Measurements from ENCODE around the gene SERPINB3.
"Not testable (repeated sequence)": the region's sequence is repeated elsewhere in the genome, so short reads cannot be mapped to it uniquely, and the experiment has no call there.

SERPINB3 gene
- 0 to 0.04 reads per million in 2 donors for total RNA-seq

DNA sequence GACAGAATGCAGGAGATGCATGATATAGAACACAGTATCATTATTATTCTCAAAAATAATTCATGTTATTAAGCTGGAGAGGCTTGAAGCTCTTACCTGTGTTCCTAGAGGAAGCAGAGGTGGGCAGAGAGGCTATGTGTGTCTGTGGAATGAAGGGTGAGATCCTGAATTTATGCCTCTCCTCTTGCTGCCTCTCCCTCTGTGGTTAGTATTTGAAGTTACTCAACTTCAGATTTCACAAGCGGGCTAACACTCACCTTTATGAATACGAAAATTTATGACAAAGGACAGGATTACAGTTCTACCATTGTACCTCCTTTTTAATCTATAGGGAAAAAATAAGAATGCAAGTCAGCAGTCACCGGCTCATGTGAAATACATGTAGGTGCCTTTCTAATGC is at the start of gene SERPINB3:
SERPINB3 (minus strand) TSS at position 144 of the 400 bp plus-strand sequence. CDS start 677 bp downstream, outside the sequence.
- DNase-seq: not testable (repeated sequence)

DNA sequence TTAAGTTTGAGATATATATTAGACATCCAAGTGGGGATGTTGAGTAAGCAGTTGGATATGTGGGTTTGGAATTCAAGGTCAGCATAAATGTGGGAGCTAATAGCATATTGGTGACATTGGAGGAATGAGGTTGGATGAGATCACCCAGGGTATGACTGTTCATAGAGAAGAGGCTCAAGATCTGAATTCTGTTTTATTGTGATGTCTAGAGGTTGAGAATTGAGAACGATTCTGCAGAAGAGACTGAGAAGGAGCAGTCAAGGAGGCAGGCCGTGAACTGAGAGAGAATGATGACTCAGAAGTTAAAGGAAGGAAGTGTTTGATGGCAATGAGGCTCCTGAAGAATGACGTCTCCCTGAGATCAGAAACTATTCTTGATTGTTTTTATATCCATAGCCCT is 47.0 kb upstream of the SERPINB3 start:
- no peak for DNase-seq

DNA sequence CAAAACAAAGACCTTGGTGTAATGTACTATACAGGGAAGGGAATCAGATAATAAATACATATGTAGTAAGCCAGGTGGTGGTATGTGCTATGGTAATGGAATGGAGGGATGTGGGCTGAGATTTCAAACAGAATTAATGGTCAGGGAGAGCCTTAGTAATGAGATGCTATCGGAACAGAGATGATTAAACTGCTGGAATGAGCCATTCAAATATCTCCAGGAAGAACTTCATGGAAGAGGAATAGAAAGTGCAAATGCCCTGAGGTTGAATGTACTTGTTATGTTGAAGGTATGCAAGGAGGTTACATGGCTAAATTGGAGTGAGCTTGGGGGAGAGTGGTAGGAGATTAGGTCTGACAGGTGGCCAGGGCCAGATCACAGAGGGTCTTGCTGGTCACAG is 46.1 kb upstream of the SERPINB3 start:
- DNase-seq: no peak

DNA sequence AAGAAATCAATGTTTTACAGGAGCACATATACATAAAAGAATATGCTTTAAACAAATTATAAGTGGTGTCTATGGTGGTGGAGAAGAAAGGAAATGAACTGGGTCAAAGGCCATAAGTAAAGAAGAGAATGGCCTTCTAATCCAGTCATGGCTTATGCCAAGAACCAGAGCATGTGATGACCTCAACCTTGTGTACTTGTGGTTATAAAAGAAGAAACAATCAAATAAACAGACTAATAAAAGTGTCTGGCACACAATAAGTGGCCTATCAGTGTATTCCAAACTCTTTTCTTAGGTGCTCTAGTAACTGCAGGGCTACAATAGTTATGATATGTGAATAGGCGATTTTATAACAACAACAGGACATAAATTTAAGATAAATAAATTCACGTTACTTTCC is 43.7 kb upstream of the SERPINB3 start:
- no peak for DNase-seq

DNA sequence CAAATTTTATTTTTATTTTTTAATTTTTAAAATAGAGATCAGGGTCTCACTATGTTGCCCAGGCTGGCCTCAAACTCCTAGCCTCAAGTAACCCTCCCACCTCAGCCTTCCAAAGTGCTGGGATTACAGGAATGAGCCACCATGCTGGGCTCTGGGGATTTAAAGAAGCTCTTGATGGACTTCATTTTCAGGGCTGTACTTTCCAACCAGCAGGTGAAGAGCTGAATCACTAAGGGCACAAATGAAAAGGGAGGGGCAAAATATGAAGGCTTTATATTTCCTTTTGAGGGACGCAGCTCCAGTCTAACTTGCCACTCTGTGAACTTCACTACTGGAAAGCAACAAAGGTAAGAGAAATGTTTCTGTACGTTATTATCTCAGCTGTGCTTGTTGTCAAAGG is 41.0 kb upstream of the SERPINB3 start, which contains the start of gene SERPINB11:
SERPINB11 (plus strand) TSS at position 301 of the 400 bp plus-strand sequence. CDS start 7,234 bp downstream, outside the sequence.
- no peak for DNase-seq

DNA sequence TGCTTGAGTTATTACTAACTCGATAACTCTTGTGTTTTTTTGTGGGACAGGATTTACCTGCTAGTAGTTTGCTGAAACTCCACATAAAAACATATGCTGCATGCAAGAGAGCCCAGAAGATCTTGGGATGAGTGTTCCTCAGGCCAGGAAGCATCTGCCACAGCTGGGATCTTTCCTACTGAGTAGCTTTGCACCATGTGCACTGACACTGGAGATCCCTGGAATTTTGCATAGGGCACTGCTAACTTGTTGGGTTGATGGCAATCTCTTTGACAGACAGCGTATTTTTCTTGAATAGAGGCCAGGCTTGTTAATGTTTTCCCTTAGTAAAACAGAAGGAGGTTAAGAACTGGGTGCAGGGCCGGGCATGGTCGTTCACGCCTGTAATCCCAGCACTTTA is 40.3 kb upstream of the SERPINB3 start:
- no peak for DNase-seq

DNA sequence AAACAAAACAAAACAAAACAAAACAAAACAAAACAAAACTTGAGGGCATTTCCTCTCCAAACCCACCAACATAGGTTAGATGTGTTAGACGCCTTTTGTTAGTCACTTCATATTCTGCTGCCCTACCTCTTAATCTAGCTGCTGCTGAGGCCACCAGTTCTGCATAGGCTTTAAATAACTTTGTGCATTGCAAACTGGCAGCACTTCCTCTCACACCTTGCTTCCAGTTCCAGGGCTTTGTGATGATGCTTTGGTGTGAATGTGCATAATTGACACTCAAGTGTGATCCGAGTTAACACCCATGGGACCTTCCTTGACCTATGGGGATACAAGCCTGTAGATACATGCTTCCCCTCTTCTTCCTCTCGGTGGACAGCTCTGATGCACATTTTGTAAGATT is 38.8 kb upstream of the SERPINB3 start:
- no peak for DNase-seq

DNA sequence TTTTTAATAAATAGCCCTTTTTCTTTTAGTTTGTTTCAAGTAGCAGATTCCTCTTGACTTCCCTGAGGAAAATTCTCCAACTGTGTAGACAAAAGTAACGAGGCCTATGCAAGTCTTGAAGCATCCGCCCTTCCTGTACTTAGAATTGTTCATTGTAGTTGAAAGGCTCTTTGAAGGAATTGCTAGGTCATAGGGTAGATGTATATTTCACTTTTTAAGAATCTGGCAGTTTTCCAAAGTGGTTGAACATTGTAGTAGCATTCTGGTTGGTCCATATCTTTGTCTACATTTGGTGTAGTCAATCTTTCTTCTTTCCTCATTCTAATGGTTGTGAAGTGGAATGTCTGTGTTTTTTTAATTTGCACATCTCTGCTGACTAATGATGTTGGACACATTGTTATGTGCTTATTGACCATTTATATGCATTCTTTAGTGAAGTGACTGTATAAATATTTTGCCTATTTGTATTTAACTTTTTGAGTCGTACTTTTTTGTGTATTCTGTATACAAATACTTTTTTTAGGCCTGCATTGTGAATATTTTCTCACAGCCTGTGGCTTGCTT is 35.5 kb upstream of the SERPINB3 start:
- DNase-seq: no peak

DNA sequence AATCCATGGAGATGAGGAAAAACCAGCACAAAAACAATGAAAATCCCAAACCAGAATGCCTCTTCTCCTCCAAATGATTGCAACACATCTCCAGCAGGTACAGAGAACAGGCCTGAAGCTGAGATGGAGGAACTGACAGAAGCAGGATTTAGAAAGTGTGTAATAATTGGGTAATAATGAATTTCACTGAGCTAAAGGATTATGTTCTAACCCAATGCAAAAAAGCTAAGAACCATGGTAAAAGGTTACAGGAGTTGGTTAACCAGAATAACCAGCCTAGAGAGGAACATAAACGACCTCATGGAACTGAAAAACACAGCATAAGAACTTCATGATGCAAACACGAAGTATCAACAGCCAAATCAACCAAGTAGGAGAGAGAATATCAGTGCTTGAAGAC is 27.4 kb upstream of the SERPINB3 start:
- DNase-seq: no peak

DNA sequence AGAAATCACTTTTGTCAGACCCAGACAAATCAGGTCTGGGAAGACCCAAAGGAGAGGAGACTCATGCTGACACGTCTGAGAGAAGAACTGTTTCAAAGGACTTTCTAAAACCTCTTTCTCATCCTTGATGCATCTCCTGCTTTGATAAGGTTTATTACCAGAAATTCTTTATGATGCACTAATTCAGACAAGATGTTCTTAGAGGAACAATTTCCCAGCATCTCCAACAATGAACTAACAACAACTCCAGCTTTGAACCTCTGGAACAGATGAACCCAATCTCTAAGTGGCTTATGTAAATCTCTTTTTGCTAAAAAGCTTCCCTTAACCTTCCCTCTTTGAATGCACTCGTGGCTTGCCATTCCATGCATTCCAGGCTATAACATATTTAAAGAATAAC is 25.2 kb upstream of the SERPINB3 start:
- DNase-seq: no peak

DNA sequence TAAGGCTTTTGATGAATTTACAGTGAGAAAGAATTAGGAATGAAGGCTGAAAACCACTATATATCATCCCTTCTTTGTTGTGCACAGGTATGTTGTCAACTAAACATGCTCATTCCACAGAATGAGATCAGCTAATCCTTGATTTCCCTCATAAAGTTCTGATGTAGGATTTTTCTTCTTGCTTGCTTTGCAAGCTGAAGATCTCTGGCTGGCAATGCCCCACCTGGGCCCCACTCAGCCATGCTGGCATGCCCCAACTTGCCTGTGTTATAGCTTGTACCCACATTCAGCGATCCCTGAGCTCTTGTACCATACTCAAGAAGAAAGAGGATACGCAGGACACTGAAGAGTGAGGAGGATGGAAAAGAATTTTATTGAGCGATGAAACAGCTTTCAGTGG is 23.0 kb upstream of the SERPINB3 start:
- no peak for DNase-seq

DNA sequence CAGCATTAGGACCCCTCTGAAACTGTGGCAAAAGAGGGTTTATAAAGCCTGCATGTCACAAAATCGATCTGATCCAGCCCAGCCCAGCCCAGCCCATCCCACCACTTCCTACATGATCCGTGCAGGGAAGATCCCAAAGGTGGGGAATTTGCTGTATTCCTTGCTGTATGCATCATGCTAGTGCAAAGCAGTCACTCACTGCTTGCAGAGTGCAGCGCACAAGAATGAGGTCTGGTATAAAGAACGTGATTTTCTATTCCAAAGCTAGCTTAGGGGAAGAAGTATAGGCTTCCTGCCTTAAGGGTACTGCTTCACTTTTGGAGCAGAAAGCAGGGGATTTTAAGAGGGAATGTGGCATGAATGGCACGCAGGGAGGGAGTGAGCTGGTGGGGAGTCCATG is 22.2 kb upstream of the SERPINB3 start:
- DNase-seq: no peak

DNA sequence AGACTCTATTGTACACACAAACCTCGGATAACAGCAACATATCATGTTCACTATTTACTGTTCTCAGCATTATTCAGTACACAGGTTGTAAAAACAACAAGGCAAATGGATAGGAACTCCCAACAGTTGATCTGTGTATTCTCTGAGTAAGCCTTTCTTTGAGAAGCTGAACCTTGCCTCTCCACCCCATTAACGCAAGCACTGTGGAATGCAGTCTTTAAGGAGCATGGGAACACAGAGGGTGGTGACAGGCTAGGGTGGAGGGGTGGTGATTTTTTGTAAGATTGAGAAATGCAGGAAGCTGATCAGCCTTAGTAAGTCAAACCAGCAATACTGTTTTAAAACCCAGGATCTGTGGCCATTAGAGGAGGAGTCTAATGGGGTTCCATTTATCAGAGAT is 21.5 kb upstream of the SERPINB3 start:
- DNase-seq: no peak

DNA sequence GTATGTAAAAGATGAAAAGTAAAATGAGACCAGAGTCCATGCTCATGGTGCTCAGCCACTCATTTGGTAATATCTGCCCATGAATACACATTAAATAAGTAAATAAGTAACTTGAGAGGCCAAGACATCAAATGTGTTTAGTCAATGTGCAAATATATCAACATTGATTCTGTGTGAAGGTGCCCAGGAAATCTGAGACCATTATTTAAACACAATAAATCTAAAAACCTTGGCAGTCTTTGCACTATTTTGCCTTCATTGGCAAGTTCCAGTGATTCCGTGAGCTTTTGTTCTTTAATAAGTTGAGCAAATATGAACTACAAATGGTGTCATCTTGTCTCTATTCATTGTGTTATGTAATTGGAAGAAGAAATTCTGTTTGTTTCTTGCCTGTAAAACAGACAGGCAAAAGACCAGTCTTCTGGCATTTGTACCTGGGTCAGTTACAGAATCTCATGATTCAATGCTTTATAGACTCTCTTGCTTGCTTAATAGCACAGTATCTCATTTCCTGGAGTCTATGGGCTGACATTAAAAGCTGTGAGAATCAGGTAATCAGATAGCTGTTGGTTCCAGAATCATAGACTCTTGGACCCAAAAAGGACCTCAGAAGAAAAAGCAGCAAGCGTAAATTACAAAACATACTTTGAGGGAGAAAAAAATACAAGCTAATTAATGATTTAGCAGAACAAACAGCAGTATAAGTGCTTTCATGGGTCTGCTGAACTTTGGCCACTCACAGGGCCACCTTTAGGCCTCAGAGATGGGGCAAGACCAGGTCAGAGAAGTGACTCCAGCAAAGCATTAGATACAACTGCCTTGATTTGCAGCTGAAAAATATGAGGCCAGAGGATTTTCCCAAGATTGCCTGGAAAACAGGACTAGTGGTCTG is 20.0 kb upstream of the SERPINB3 start:
- DNase-seq: no peak

DNA sequence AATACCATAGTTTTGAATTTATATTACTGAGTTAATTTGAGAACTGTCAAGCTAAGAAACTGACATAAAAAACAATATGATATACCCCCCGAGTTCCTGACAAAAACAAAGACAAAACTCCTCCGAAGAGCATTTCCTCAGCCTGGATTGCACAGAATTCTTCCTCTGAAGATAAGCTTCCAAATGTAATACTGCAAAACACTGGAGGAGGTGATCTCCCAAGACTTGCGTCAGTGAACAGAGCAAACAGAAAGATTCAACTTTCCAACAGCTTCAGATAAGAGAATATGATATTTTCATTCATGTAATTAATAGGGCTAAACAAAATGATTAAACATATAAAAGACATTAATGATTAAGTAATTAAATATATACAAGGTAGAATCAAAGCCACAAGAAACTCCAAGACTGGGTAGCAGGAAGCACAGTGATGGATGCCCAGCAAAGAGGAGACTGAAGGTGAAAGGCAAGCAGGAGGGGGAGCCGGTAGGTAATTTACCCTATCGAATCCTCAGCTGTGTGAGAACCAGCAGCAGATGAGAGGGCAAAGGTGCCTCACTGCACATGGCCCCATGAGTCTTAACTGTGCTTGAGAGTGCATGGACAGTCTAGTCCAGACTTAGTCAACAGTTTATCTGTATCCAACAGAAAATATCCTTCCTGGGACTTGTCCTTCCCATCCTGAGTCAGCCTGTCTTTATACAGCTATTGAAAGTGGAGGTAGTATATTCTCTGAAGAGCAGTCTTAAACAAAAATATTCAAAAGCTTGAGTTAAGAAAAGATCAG is 18.3 kb upstream of the SERPINB3 start:
- DNase-seq: no peak

DNA sequence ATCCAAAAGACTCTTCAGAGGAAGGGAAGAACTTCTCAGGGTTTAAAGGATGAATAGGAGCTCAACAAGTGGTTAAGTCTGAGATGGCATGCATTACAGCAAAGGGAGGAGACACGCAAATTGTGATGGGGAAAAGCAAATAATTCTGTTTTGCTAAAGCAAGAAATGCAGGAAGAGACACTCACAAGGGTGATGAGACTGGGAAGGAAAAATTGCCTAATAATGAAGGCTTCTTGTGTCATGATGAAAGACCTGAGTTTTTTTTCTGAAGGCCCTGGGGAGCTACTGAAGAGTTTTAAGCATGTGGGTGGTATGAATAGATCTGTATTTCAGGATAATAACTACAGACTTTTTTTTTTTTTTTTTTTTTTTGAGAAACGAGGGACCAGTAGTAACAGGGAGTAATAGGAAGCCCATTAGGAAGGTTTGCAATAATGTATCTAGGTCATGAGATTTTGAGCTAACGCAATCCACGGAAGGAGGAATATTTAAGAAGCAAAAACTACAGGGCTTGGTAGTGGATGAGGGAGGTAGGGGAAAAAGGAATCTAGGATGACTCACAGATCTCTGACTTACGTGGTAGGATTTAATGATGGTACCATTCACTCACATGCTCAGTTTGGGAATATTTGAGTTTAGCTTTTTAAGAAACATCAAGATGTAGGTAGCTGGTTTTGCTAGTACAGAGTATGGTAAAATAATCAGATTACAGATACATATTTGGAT is 16.0 kb upstream of the SERPINB3 start:
- no peak for DNase-seq

DNA sequence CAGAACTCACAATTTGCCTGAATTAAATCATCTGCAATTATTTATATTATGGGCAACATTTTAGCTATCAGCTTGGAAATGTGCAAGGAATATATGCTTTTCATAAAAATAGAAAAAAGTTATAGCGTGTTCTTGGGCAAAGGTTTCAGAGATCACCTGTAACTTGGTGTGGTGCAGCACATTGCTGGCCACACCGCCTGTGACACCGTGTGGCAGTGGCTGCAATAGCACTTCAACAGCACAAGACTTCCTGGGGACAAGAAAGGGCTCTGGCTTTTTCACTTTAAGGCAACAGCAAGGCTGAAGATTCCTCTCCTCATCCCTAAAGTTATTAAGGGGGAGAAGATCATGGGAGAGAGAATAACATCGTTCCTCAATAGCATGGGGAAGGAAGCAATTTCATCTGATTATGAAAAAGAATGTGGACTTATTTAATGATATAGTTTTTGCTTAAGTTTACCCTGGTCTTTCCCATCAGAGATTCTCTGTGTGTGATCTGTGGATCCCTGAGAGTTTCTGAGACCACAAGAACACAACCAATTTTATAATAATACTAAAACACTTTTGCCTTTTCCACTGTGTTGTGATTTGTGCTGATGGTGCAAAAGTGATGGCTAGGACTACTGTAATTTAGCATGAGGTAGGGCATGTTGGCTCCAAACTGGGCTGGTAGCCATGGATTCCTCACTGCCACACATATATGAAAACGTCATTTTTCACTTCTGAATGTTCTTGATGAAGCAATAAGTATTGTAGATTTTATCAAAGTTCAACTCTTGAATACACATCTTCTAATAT is 15.0 kb upstream of the SERPINB3 start:
- DNase-seq: no peak

DNA sequence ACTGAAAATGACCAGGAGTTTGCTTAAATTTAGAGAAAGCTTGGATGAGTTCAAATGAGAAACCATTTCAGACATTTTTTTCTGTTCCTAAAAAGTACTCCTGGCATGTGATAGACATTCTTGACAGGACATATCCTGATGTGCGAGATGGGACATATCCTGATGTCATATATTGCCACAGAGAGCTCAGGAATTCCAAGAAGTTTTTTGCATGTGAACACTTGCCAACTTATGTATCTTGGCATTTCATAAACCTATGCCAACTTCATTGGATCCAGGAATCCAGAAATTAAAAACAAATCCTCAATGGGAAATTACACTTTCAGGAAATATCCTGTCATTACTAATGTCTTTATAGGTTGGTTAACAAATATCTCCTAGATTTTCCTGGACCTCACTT is 2.9 kb upstream of the SERPINB3 start:
- no peak for DNase-seq

DNA sequence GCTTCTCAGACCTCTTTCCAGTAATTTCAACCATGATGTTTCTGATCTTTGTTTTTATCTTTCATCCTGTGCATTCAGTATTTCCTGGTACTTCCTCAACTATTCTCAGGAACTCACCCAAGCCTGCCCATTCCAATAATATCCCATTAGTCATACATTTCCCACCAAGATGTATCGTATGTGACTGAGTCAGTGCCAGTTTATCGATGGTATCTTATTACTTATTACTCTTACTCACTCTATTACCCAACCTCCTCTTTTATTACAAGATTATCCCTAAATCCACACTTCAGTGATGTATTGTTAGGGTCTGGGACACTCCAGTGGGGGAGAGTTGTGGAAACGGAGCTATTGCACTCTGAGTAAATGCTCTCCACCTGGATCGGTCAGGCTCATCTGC is 2.8 kb downstream of the SERPINB3 start:
- not testable (repeated sequence) for DNase-seq

DNA sequence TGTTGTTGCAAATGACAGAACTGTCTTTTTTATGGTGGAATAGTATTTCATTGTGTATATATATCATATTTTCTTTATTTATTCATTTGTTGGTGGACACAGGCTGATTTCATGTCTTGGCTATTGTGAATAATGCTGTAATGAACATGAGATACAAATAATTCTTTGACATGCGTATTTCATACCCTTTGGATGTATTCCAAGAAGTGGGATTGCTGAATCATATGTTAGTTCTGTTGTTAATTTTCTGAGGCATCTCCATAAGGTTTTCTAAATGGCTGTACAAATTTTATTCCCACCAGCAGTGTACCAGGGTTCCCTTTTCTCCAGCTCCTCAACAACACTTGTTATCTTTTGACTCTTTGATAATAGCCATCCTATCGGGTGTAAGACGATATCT is 11.4 kb downstream of the SERPINB3 start:
- DNase-seq: not testable (repeated sequence)

DNA sequence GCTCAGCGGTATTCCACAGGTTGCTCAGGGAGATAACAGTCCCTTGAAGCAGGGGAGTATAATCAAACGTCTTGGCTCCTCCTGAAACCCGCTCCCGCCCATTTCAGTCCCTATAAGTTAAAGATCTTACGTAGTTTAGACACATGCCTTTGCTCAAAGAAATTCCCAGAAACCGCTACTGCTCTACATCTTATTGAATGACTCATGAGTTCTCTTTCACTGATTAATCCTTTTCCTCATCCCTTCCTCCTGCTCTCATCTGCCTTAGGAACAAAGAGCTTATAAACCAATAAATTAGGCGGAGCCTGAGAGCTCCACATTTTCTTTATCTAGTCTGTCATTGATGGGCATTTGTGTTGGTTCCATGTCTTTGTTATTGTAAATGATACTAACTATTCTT is 13.5 kb downstream of the SERPINB3 start:
- DNase-seq: no peak

DNA sequence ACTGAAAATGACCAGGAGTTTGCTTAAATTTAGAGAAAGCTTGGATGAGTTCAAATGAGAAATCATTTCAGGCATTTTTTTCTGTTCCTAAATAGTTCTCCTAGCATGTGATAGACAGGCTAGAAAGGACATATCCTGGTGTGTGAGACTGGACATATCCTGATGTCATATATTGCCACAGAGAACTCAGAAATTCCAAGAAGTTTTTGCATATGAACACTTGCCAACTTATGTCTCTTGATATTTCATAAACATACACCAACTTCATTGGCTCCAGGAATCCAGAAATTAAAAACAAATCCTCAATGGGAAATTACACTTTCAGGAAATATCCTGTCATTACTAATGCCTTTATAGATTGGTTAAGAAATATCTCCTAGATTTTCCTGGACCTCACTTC is 14.8 kb downstream of the SERPINB3 start:
- DNase-seq: no peak
